ENCODE data around the gene CFAP58.

The CFAP58 gene

DNA sequence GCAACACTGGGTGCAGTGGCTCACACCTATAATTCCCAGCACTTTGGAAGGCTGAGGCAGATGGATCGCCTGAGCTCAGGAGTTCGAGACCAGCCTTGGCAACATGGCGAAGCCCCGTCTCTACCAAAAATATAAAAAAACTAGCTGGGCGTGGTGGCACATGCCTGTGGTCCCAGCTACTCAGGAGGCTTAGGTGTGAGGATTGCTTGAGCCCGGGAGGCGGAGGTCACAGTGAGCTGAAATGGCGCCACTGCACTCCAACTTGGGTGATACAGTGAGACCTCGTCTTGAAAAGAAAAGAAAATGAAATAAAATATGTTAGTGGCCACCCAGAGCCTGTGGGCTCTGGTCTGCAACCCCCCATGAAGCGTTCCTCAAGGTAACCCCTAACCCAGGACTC, 28.7 kb upstream of the CFAP58 start:
- no peak for DNase-seq
- Histone ChIP-seq H3K27ac (no peak overlapping the region), H3K4me3 (ENCODE audit: low read depth, low read length) (no peak overlapping the region), H3K27me3 (replicated peaks) (no peaks in the 10 kb centered on the region), H3K36me3 (replicated peaks) (peaks cover 17% of the 10 kb centered on the region)
- in situ Hi-C loops (cut with HindIII; ENCODE audit: low pct_ligation_motif_present, low sequenced_read_pairs), result no loop called here
- TF ChIP-seq, protein P1, sequence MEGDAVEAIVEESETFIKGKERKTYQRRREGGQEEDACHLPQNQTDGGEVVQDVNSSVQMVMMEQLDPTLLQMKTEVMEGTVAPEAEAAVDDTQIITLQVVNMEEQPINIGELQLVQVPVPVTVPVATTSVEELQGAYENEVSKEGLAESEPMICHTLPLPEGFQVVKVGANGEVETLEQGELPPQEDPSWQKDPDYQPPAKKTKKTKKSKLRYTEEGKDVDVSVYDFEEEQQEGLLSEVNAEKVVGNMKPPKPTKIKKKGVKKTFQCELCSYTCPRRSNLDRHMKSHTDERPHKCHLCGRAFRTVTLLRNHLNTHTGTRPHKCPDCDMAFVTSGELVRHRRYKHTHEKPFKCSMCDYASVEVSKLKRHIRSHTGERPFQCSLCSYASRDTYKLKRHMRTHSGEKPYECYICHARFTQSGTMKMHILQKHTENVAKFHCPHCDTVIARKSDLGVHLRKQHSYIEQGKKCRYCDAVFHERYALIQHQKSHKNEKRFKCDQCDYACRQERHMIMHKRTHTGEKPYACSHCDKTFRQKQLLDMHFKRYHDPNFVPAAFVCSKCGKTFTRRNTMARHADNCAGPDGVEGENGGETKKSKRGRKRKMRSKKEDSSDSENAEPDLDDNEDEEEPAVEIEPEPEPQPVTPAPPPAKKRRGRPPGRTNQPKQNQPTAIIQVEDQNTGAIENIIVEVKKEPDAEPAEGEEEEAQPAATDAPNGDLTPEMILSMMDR (IDR thresholded peaks at IDR 0.05; ENCODE audit: low read depth, low read length, missing control alignments), result no peak

GRCh38 chr10:104325436-104326435, 27.9 kb upstream of the CFAP58 start:
- Histone ChIP-seq H3K4me3 (ENCODE audit: low read depth, low read length) (no peak overlapping the region), H3K36me3 (replicated peaks) (peaks cover 15% of the 10 kb centered on the region), H3K27me3 (replicated peaks) (no peaks in the 10 kb centered on the region), H3K27ac (peak overlapping the region; percentile 98)
- TF ChIP-seq, protein P1 (IDR thresholded peaks at IDR 0.05; ENCODE audit: low read depth, low read length, missing control alignments), result no peak
- no peak for DNase-seq
- in situ Hi-C loops (cut with HindIII; ENCODE audit: low pct_ligation_motif_present, low sequenced_read_pairs), result no loop called here

- no peak overlapping the region for H3K4me3 ChIP-seq (ENCODE audit: low read depth, low read length)
- in situ Hi-C loops (cut with HindIII; ENCODE audit: low pct_ligation_motif_present, low sequenced_read_pairs), result no loop called here
These were observed 26.5 kb upstream of the CFAP58 start for GRCh38 chr10:104326991-104327610.

GRCh38 chr10:104327745-104328645, 25.6 kb upstream of the CFAP58 start:
- TF ChIP-seq, protein P1 (IDR thresholded peaks at IDR 0.05; ENCODE audit: low read depth, low read length, missing control alignments), result peak; percentile 52
- in situ Hi-C loops (cut with HindIII; ENCODE audit: low pct_ligation_motif_present, low sequenced_read_pairs), result no loop called here
- peaks cover 19% of the 10 kb centered on the region for H3K36me3 ChIP-seq (replicated peaks)
- H3K27ac ChIP-seq, result peak overlapping the region; percentile 98
- DNase-seq, result peak; percentile 85
- H3K27me3 ChIP-seq (replicated peaks), result no peaks in the 10 kb centered on the region
- H3K4me3 ChIP-seq (ENCODE audit: low read depth, low read length), result peak overlapping the region; percentile 44

More at GRCh38 chr10:104326991-104327610, 26.5 kb upstream of the CFAP58 start:
- Histone ChIP-seq H3K27ac (peak overlapping the region; percentile 98), H3K27me3 (replicated peaks) (no peaks in the 10 kb centered on the region), H3K36me3 (replicated peaks) (peaks cover 12% of the 10 kb centered on the region)
- no peak for DNase-seq
- TF ChIP-seq, protein P1 (IDR thresholded peaks at IDR 0.05; ENCODE audit: low read depth, low read length, missing control alignments), result no peak

DNA sequence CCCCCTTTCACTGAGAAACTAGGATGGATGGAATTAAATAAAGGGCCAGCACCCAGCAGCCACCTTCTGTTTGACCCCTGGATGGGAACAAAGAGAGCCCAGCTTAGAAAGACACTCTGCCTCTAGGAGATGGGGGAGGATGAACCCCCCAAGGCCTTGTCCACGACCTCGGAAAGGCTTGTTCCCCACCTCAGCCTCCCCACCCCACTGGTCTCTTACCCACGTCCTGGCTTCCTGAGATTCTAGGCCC, 25.1 kb upstream of the CFAP58 start:
- no peaks in the 10 kb centered on the region for H3K27me3 ChIP-seq (replicated peaks)
- no peak for DNase-seq
- peak overlapping the region; percentile 98 for H3K27ac ChIP-seq
- in situ Hi-C loops (cut with HindIII; ENCODE audit: low pct_ligation_motif_present, low sequenced_read_pairs), result no loop called here
- TF ChIP-seq, protein P1 (IDR thresholded peaks at IDR 0.05; ENCODE audit: low read depth, low read length, missing control alignments), result no peak
- peaks cover 25% of the 10 kb centered on the region for H3K36me3 ChIP-seq (replicated peaks)
- peak overlapping the region; percentile 44 for H3K4me3 ChIP-seq (ENCODE audit: low read depth, low read length)
